ENCODE data around the gene TMEM254.
A peak's percentile ranks its signal among the peaks of the same experiment; 100 is the strongest.
"Not testable (repeated sequence)": the region's sequence is repeated elsewhere in the genome, so short reads cannot be mapped to it uniquely, and the experiment has no call there.

Gene TMEM254

GRCh38 chr10:80078448-80079311 is at the start of gene TMEM254:
Gene TMEM254 (plus strand): TSS chr10:80078665. CDS start chr10:80078700, 35 bp downstream.
- DNase-seq (ENCODE audit: low read depth) = peak; percentile 54
- H3K4me3 ChIP-seq (ENCODE audit: low read length) = peak within 1 kb of the TSS; percentile 96
- TF ChIP-seq CTCF (conservative IDR thresholded peaks at IDR 0.05; ENCODE audit: low read depth, low read length) = no peak

DNA sequence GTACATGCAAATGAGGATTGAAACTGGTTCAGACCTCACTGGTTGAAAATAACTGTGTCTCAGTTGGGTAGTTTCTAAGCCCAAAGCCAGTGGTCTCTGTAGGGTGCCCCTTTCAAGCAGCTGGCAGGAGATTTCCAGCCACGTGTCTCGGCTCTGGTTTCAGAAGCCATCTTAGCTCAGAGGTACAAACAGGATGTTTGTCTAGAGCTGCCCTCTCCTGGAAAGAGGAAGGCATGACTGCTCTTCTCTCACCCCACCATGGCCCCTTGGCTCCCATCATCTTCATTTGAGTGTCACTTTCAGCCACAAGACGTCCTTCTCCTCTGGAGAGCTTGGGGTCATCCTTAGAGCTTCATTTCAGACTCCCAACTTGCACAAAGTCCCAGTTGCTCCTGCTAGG is 49.3 kb upstream of the TMEM254 start:
- H3K4me3 ChIP-seq (ENCODE audit: low read length); DNase-seq (ENCODE audit: low read depth): not testable (repeated sequence)
- peak; percentile 28 for TF ChIP-seq CTCF (conservative IDR thresholded peaks at IDR 0.05; ENCODE audit: low read depth, low read length)

- not testable (repeated sequence) for H3K4me3 ChIP-seq (ENCODE audit: low read length); DNase-seq (ENCODE audit: low read depth)
These were observed 48.6 kb upstream of the TMEM254 start for GRCh38 chr10:80029865-80030264.

- no peak for TF ChIP-seq CTCF (conservative IDR thresholded peaks at IDR 0.05; ENCODE audit: low read depth, low read length)
- DNase-seq (ENCODE audit: low read depth) = no peak
- H3K4me3 ChIP-seq (ENCODE audit: low read length) = no peak overlapping the region
These were observed 46.0 kb upstream of the TMEM254 start for GRCh38 chr10:80032503-80032902.

DNA sequence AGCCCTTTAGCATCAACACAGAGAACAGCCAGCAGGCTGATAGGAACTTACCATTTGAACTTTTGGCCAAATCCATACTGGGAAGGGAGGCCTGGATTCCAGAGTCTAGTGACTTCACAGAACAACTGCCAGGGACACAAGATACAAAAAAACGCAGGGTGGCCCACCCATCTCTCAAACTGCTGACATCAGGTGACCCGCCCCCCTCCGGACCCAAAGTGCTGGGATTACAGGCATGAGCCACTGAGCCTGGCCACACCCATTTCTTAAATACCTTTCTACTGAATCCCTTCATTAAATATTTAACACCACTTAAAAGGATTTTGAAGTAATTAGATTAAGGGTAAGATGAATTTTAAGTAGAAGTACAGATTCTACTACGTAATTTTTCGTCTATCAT is 43.7 kb upstream of the TMEM254 start:
- not testable (repeated sequence) for H3K4me3 ChIP-seq (ENCODE audit: low read length); DNase-seq (ENCODE audit: low read depth)

DNA sequence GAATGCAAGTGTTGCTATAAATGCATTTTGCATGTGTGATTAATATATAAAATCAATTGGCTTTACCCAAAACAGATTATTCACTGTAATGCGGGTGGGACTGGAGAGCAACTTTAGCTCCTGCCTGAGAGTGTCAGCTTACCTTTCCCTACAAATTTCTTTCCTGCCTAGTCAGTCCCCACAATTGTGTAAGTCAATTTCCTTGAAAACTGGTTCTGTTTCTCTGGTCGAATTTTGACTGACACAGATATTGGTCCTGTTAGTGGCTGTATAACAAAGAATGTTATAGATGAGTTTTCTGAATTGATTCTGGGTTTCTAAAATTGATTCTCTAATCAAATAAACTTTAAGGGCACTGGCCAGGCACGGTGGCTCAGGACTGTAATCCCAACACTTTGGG is 43.0 kb upstream of the TMEM254 start:
- DNase-seq (ENCODE audit: low read depth) = not testable (repeated sequence)

DNA sequence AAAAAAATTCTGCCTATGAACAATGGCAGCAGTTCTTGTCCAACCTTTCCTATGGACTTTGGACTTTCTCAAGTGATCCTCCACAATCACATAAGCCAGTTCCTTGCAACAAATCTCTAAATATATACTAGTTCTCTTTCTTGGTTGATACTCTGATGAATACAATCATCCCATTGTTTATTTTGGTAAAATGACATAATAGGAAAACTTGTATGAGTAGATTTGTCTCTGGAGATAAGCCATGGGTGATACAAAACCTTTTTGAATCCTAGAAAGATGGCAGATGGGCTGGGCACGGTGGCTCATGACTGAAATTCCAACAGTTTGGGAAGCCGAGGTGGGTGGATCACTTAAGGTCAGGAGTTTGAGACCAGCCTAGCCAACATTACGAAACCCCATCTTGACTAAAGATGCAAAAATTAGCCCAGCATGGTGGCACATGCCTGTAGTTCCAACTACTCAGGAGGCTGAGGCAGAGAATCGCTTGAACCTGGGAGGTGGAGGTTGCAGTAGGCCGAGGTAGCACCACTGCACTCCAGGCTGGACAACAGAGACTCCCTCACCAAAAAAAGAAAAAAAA is 41.5 kb upstream of the TMEM254 start:
- not testable (repeated sequence) for H3K4me3 ChIP-seq (ENCODE audit: low read length); DNase-seq (ENCODE audit: low read depth)

More for the DNA sequence above, 43.0 kb upstream of the TMEM254 start:
- H3K4me3 ChIP-seq (ENCODE audit: low read length) = not testable (repeated sequence)

GRCh38 chr10:80038226-80038625 is 40.2 kb upstream of the TMEM254 start:
- not testable (repeated sequence) for DNase-seq (ENCODE audit: low read depth); H3K4me3 ChIP-seq (ENCODE audit: low read length)

DNA sequence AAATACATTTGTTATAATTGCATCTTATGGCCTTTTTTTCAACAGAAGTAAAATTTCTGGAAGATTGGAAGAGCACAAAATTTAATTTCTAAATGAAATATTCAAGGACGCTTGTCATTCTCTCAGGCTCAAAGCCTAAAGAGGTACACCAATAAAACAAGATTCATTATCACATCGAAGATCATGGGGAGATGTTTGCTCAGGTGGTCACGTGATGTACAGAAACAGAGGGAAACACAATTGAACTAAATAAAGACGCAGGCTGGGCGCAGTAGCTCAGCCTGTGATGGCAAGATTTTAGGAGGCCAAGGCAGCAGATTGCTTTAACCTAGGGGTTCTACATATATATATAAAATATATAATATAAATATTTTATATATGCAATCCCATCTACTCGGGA is 37.3 kb upstream of the TMEM254 start:
- no peak for TF ChIP-seq CTCF (conservative IDR thresholded peaks at IDR 0.05; ENCODE audit: low read depth, low read length)
- H3K4me3 ChIP-seq (ENCODE audit: low read length) = no peak overlapping the region
- no peak for DNase-seq (ENCODE audit: low read depth)

DNA sequence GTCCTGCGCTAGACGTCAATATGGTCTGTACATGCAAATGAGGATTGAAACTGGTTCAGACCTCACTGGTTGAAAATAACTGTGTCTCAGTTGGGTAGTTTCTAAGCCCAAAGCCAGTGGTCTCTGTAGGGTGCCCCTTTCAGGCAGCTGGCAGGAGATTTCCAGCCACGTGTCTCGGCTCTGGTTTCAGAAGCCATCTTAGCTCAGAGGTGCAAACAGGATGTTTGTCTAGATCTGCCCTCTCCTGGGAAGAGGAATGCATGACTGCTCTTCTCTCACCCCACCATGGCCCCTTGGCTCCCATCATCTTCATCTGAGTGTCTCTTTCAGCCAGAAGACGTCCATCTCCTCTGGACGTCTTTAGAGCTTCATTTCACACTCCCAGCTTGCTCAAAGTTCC is 33.5 kb upstream of the TMEM254 start:
- not testable (repeated sequence) for H3K4me3 ChIP-seq (ENCODE audit: low read length); DNase-seq (ENCODE audit: low read depth)

Data from retinal pigment epithelial cell (primary cell).